Endothelial cell of umbilical vein (primary cell): Measurements from ENCODE around the gene TGM3. TPM values are rescaled to one million over a fixed set of nuclear protein-coding genes. Genes with fewer than 3 reads are reported as not detected.

ENCODE experiments used
- BruUV-seq: library from RNA; stranded (reverse); fragments of 400-500 nt; replicated peaks from 2 replicates; lab custom pipeline; 2021; lab: Mats Ljungman, UMichigan
- CTCF ChIA-PET: fragments of 300-600, 350-600 bp; sonication (Branson Sonifier 250); formaldehyde crosslinking; loops from one replicate; lab custom pipeline; 2021; ENCODE audit warnings: antibody characterized with exemption, inconsistent platforms; lab: Charles Lee
- POLR2A ChIA-PET: fragments of 300-600, 350-600 bp; sonication (Branson Sonifier 250); formaldehyde crosslinking; loops from one replicate; lab custom pipeline; 2021; ENCODE audit warnings: antibody characterized with exemption, inconsistent platforms; lab: Charles Lee
- DNase-seq: peaks from one replicate; pipeline ENCODE4 v3.0.0-alpha.2; 2011; ENCODE audit warnings: low read depth, low spot score
- FAIRE-seq: peaks from 2 replicates; lab custom pipeline; 2011; peaks lifted over from hg19 to GRCh38; lab: Jason Lieb, UNC
- H2AFZ ChIP-seq: 2 replicates; pipeline ENCODE4 v1.6.0; 2012; ENCODE audit warnings: low read depth, low read length, control low read depth, inconsistent platforms
- H3K27ac ChIP-seq: 2 replicates; pipeline ENCODE4 v1.5.1; 2011; ENCODE audit warnings: low read depth, mild to moderate bottlenecking, control low read depth, low read length, moderate library complexity; ENCODE audit not compliant: insufficient read depth
- H3K27me3 ChIP-seq, 2 experiments: 2 replicates each; pipeline versions ENCODE4 v1.6.0 to v1.6.1; 2011; ENCODE audit warnings: low read length in 2 of 2, mixed read lengths in 1 of 2; ENCODE audit not compliant: control insufficient read depth in 2 of 2, insufficient read depth in 2 of 2
- H3K36me3 ChIP-seq, 2 experiments: 2 replicates in 1 of 2; 3 replicates in 1 of 2; pipeline ENCODE4 v1.5.1; 2011; ENCODE audit warnings: low read length in 2 of 2, mild to moderate bottlenecking in 1 of 2, moderate library complexity in 1 of 2; ENCODE audit not compliant: control insufficient read depth in 2 of 2, insufficient read depth in 2 of 2; ENCODE audit errors: extremely low read depth in 1 of 2
- H3K4me1 ChIP-seq: 3 replicates; pipeline ENCODE4 v1.5.1; 2011; ENCODE audit warnings: mild to moderate bottlenecking, low read length; ENCODE audit not compliant: control insufficient read depth, insufficient read depth; ENCODE audit errors: extremely low read depth
- H3K4me2 ChIP-seq: 2 replicates; pipeline ENCODE4 v1.6.1; 2011; ENCODE audit warnings: low read length, control low read depth, mixed read lengths; ENCODE audit not compliant: insufficient read depth
- H3K4me3 ChIP-seq, 3 experiments: fragments of 200-600 bp in 1 of 3; sonication (generic), shearing (Covaris generic) in 1 of 3; replicated peaks in 1 of 3; 2 replicates each; pipeline ENCODE4 v1.5.1; 2011 to 2016; ENCODE audit warnings: control low read depth in 3 of 3, low read length in 3 of 3, mild to moderate bottlenecking in 2 of 3, inconsistent platforms in 1 of 3, low read depth in 1 of 3, moderate library complexity in 1 of 3; ENCODE audit not compliant: insufficient read depth in 1 of 3
- H3K79me2 ChIP-seq: 2 replicates; pipeline ENCODE4 v1.6.0; 2012; ENCODE audit warnings: low read length, inconsistent platforms; ENCODE audit not compliant: control insufficient read depth, insufficient read depth
- H3K9ac ChIP-seq: replicated peaks from 2 replicates; pipeline ENCODE3; 2011; ENCODE audit warnings: low read length, control low read depth; ENCODE audit not compliant: insufficient read depth; ENCODE audit errors: extremely low read depth
- H3K9me1 ChIP-seq: replicated peaks from 3 replicates; pipeline ENCODE4 v1.6.0; 2011; ENCODE audit warnings: mild to moderate bottlenecking, low read length; ENCODE audit not compliant: control insufficient read depth, insufficient read depth; ENCODE audit errors: extremely low read depth
- H3K9me3 ChIP-seq: replicated peaks from 2 replicates; pipeline ENCODE4 v1.5.1; 2012; ENCODE audit warnings: low read length, inconsistent platforms; ENCODE audit not compliant: control insufficient read depth, insufficient read depth
- H4K20me1 ChIP-seq: replicated peaks from 2 replicates; pipeline ENCODE3; 2011; ENCODE audit warnings: mild to moderate bottlenecking, low read length; ENCODE audit not compliant: control insufficient read depth, insufficient read depth; ENCODE audit errors: extremely low read depth
- EZH2 ChIP-seq: IDR thresholded peaks from 2 replicates; pipeline ENCODE4 v1.6.1; 2012; ENCODE audit warnings: borderline replicate concordance, low read depth, mild to moderate bottlenecking, moderate library complexity, low read length, inconsistent platforms; ENCODE audit not compliant: severe bottlenecking
- FOS ChIP-seq: IDR thresholded peaks from 2 replicates; pipeline ENCODE4 v1.6.1; 2011; ENCODE audit warnings: mild to moderate bottlenecking, low read length, moderate library complexity, borderline replicate concordance; ENCODE audit not compliant: insufficient read depth
- GATA2 ChIP-seq: IDR thresholded peaks from 2 replicates; pipeline ENCODE4 v1.7.0; 2011; ENCODE audit warnings: low read depth, mild to moderate bottlenecking, moderate library complexity, mixed read lengths, low read length; ENCODE audit not compliant: insufficient read length, insufficient read depth
- JUN ChIP-seq: IDR thresholded peaks from 2 replicates; pipeline ENCODE4 v1.6.1; 2011; ENCODE audit warnings: borderline replicate concordance, low read depth; ENCODE audit not compliant: insufficient read length, insufficient read depth
- MYC ChIP-seq: IDR thresholded peaks from one replicate; pipeline ENCODE4 v1.6.1; 2011; ENCODE audit warnings: mild to moderate bottlenecking, low read depth, low read length
- POLR2A ChIP-seq: IDR thresholded peaks from 2 replicates; pipeline ENCODE4 v1.6.1; 2012; ENCODE audit warnings: low read depth, mild to moderate bottlenecking, control low read depth, low read length
- POLR2AphosphoS5 ChIP-seq: IDR thresholded peaks from 2 replicates; pipeline ENCODE4 v1.6.1; 2012; ENCODE audit warnings: low read depth, mild to moderate bottlenecking, control low read depth, low read length, moderate library complexity; ENCODE audit not compliant: insufficient read depth
- dilution Hi-C: fragments of 300-500 bp; cut with MboI; formaldehyde crosslinking; loops from one replicate; pipeline ENCODE4 v1.15.0; 2019; ENCODE audit warnings: low sequenced_read_pairs; ENCODE audit not compliant: extremely low pct_ligation_motif_present
- intact Hi-C: fragments of 100-400 bp; cut with micrococcal nuclease; formaldehyde crosslinking; loops from one replicate; pipeline ENCODE4 v1.10.0; 2022
- polyA plus RNA-seq, 4 experiments: library from polyadenylated mRNA; depleted of rRNA in 3 of 4; stranded (reverse) in 3 of 4; unstranded in 1 of 4; fragments of >200 nt; gene quantifications; 2 replicates each; pipeline versions ENCODE4 v1.2.1 to v1.2.3, GENCODE V29; 2011 to 2012; ENCODE audit warnings: missing spikeins in 1 of 4
- total RNA-seq: library from RNA; stranded (reverse); gene quantifications from 2 replicates; pipeline ENCODE4 v1.2.3, GENCODE V29; 2021
- TF ChIP-seq, protein P1 (sequence below): IDR thresholded peaks from 2 replicates; pipeline ENCODE4 v1.6.1; 2011; ENCODE audit not compliant: insufficient read depth, insufficient read length
- TF ChIP-seq, protein P2 (sequence below), 2 donors: IDR thresholded peaks; 1 replicate in 1 of 2; 2 replicates in 1 of 2; pipeline ENCODE4 v1.5.1; 2011; ENCODE audit warnings: low read length in 2 of 2, mild to moderate bottlenecking in 2 of 2, moderate library complexity in 2 of 2, control low read depth in 1 of 2, inconsistent platforms in 1 of 2, low read depth in 1 of 2; ENCODE audit not compliant: insufficient read depth in 1 of 2; ENCODE audit errors: extremely low read depth in 1 of 2

Gene TGM3
- total and polyA plus RNA-seq, 2 donors (not counting 3 experiments of a cell fraction or from before 2014, with no cell fraction given): not detected

DNA sequence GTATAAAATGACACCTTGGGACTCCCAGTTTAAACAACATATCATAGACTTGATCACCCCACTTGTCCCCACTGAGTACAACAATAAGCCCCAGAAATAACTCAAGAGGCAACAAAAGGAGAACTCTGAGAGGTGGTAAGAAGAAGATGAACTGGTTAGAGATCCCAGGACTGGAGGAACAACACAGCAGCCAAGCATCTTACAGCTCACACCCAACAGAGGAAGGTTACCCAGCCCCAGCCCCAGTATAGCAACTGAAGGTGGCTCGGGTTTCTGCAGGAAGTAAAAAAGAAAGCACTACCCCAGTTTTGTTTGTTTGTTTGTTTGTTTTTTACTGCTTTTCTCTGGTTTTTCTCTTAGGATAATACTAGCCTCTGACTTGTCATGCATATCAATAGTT, 67.8 kb downstream of the TGM3 start:
- FAIRE-seq: no peak
- no peaks in the 10 kb centered on the region for H3K9me1 ChIP-seq
- intact Hi-C loops (no loop called here), dilution Hi-C loops (no loop called here)
- H3K36me3 ChIP-seq: no peaks in the 10 kb centered on the region
- no peak overlapping the region for H3K27ac ChIP-seq
- BruUV-seq: no TSS peak
- H3K4me2 ChIP-seq: no peak overlapping the region
- no peak overlapping the region for H3K9ac ChIP-seq
- no peaks in the 10 kb centered on the region for H3K79me2 ChIP-seq
- no peak overlapping the region for H2AFZ ChIP-seq
- peaks cover 4 to 8% of the 10 kb centered on the region in 2 experiments for H3K27me3 ChIP-seq
- TF ChIP-seq EZH2 (no peak), GATA2 (no peak), MYC (no peak), FOS (no peak), POLR2A (no peak), JUN (no peak), POLR2AphosphoS5 (no peak)
- TF ChIP-seq, protein P1, sequence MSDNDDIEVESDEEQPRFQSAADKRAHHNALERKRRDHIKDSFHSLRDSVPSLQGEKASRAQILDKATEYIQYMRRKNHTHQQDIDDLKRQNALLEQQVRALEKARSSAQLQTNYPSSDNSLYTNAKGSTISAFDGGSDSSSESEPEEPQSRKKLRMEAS: no peak
- TF ChIP-seq, protein P2, sequence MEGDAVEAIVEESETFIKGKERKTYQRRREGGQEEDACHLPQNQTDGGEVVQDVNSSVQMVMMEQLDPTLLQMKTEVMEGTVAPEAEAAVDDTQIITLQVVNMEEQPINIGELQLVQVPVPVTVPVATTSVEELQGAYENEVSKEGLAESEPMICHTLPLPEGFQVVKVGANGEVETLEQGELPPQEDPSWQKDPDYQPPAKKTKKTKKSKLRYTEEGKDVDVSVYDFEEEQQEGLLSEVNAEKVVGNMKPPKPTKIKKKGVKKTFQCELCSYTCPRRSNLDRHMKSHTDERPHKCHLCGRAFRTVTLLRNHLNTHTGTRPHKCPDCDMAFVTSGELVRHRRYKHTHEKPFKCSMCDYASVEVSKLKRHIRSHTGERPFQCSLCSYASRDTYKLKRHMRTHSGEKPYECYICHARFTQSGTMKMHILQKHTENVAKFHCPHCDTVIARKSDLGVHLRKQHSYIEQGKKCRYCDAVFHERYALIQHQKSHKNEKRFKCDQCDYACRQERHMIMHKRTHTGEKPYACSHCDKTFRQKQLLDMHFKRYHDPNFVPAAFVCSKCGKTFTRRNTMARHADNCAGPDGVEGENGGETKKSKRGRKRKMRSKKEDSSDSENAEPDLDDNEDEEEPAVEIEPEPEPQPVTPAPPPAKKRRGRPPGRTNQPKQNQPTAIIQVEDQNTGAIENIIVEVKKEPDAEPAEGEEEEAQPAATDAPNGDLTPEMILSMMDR (IDR thresholded peaks at IDR 0.05; ENCODE audit: extremely low read depth in 1 of 2, insufficient read depth in 1 of 2, low read depth in 1 of 2, low read length in 2 of 2): no peak
- ChIA-PET CTCF (interaction anchor here (0.6 to 2.2 kb wide), 5 partner anchors 11 to 371 kb away, joined by 4 to 5 read pairs (median 5); no protein-coding TSS in a partner anchor), POLR2A (no interaction called here)
- H4K20me1 ChIP-seq: no peaks in the 10 kb centered on the region
- no peak overlapping the region for H3K4me3 ChIP-seq
- H3K9me3 ChIP-seq: no peaks in the 10 kb centered on the region
- no peak for DNase-seq
- H3K4me1 ChIP-seq: no peaks in the 10 kb centered on the region
